ENCODE data around the gene CRYBB3. TPM values are rescaled to one million over a fixed set of nuclear protein-coding genes. Genes with fewer than 3 reads are reported as not detected.

The CRYBB3 gene
- total and polyA plus RNA-seq, 2 of the 4 experiments (the other 2 are of a cell fraction), result not detected

- Histone ChIP-seq H4K20me1 (ENCODE audit: insufficient read depth, low read length) (no peaks in the 10 kb centered on the region), H3K9me1 (ENCODE audit: insufficient read depth, low read length) (no peaks in the 10 kb centered on the region), H2AFZ (replicated peaks; ENCODE audit: low read length, poor library complexity) (no peak overlapping the region), H3K36me3 (ENCODE audit: control insufficient read depth, insufficient read depth, low read length) (no peaks in the 10 kb centered on the region), H4K91ac (ENCODE audit: insufficient read depth, low read depth, low read length) (no peak overlapping the region), H3K4ac (ENCODE audit: low read depth, low read length) (no peak overlapping the region), H3K4me2 (ENCODE audit: low read depth, low read length) (no peak overlapping the region), H3K27ac (ENCODE audit: insufficient read depth, low read length) (no peak overlapping the region), H2BK120ac (ENCODE audit: low read depth, low read length) (no peak overlapping the region), H2AK5ac (ENCODE audit: low read depth, low read length) (no peak overlapping the region), H2BK20ac (ENCODE audit: low read depth, low read length) (no peak overlapping the region), H3K27me3 (ENCODE audit: control insufficient read depth, insufficient read depth, low read length) (no peaks in the 10 kb centered on the region), H2AK9ac (replicated peaks; ENCODE audit: low read depth, low read length, poor library complexity) (no peak overlapping the region), H2BK5ac (ENCODE audit: low read depth, low read length, poor library complexity, severe bottlenecking) (no peak overlapping the region), H3K9me3 (ENCODE audit: control insufficient read depth, insufficient read depth, low read length) (no peaks in the 10 kb centered on the region), H3K4me1 (ENCODE audit: control insufficient read depth, insufficient read depth, low read length) (no peaks in the 10 kb centered on the region), H3K18ac (ENCODE audit: low read depth, low read length) (no peak overlapping the region), H3K79me1 (ENCODE audit: low read depth in 1 of 2, low read length in 2 of 2) (no peaks in the 10 kb centered on the region), H3K23ac (ENCODE audit: low read depth, low read length) (no peak overlapping the region), H4K5ac (ENCODE audit: low read depth, low read length) (no peak overlapping the region), H3K4me3 (ENCODE audit: insufficient read depth, low read depth, low read length) (no peak overlapping the region), H4K8ac (ENCODE audit: low read depth in 2 of 2, low read length in 2 of 2) (no peak overlapping the region), H3K56ac (ENCODE audit: extremely low read depth, insufficient read depth, low read length) (no peak overlapping the region), H3K14ac (replicated peaks; ENCODE audit: low read depth, low read length) (no peak overlapping the region), H2BK15ac (ENCODE audit: low read depth, low read length) (no peak overlapping the region), H3K9ac (ENCODE audit: low read depth, low read length) (no peak overlapping the region)
- WGBS, 2 experiments (ENCODE audit: extremely low coverage in 2 of 2, insufficient read length in 1 of 2), result no CpG with 5 or more reads among the region's 2 CpGs
- ATAC-seq (ENCODE audit: low read depth), result no peak
- intact Hi-C loops (cut with micrococcal nuclease) (no loop called here), in situ Hi-C loops (cut with MboI; ENCODE audit: low sequenced_read_pairs) (no loop called here), dilution Hi-C loops (cut with HindIII; ENCODE audit: low sequenced_read_pairs, unreplicated experiment) (no loop called here)
- DNase-seq, result no peak
- CTCF ChIA-PET, result interaction anchor here (0.6 kb wide), 1 partner anchor 129 kb away, joined by 3 read pairs; no protein-coding TSS in a partner anchor
- TF ChIP-seq CEBPB (IDR thresholded peaks at IDR 0.05; ENCODE audit: low read depth, low read length) (no peak), CHD1 (IDR thresholded peaks at IDR 0.05; ENCODE audit: low read depth, low read length) (no peak), MXI1 (IDR thresholded peaks at IDR 0.05; ENCODE audit: borderline replicate concordance, low read depth, low read length) (no peak), MAFK (IDR thresholded peaks at IDR 0.05; ENCODE audit: low read depth, low read length) (no peak), USF2 (IDR thresholded peaks at IDR 0.05; ENCODE audit: low read depth, low read length) (no peak), NFE2L2 (IDR thresholded peaks at IDR 0.05; ENCODE audit: low read depth, low read length) (no peak), FOS (IDR thresholded peaks at IDR 0.05; ENCODE audit: low read depth, low read length) (no peak), RAD21 (IDR thresholded peaks at IDR 0.05; ENCODE audit: low read length) (no peak), CTCF (conservative IDR thresholded peaks at IDR 0.05; ENCODE audit: low read depth, low read length) (no peak), SMC3 (IDR thresholded peaks at IDR 0.05; ENCODE audit: low read depth, low read length) (no peak), MAZ (IDR thresholded peaks at IDR 0.05; ENCODE audit: borderline replicate concordance, low read depth, low read length) (no peak), RFX5 (IDR thresholded peaks at IDR 0.05; ENCODE audit: low read depth, low read length) (no peak), RCOR1 (IDR thresholded peaks at IDR 0.05; ENCODE audit: insufficient replicate concordance, low read length) (no peak), ELK1 (IDR thresholded peaks at IDR 0.05; ENCODE audit: borderline replicate concordance, low read depth, low read length) (no peak), POLR2A (IDR thresholded peaks at IDR 0.05; ENCODE audit: low read depth, low read length) (no peak), BHLHE40 (IDR thresholded peaks at IDR 0.05; ENCODE audit: low read depth, low read length) (no peak)
- POLR2A ChIA-PET (ENCODE audit: unreplicated experiment), result no interaction called here
- no TSS peak for BruUV-seq (replicated peaks)
These were observed 45.0 kb upstream of the CRYBB3 start for GRCh38 chr22:25154667-25154999.
